ENCODE data around the gene ZBTB21. TPM values are rescaled to one million over a fixed set of nuclear protein-coding genes. Genes with fewer than 3 reads are reported as not detected.
"Not testable (repeated sequence)": the region's sequence is repeated elsewhere in the genome, so short reads cannot be mapped to it uniquely, and the experiment has no call there.

Gene ZBTB21
- total RNA-seq, 2 experiments from 2014 or later, result 18.0 to 18.4 TPM

DNA sequence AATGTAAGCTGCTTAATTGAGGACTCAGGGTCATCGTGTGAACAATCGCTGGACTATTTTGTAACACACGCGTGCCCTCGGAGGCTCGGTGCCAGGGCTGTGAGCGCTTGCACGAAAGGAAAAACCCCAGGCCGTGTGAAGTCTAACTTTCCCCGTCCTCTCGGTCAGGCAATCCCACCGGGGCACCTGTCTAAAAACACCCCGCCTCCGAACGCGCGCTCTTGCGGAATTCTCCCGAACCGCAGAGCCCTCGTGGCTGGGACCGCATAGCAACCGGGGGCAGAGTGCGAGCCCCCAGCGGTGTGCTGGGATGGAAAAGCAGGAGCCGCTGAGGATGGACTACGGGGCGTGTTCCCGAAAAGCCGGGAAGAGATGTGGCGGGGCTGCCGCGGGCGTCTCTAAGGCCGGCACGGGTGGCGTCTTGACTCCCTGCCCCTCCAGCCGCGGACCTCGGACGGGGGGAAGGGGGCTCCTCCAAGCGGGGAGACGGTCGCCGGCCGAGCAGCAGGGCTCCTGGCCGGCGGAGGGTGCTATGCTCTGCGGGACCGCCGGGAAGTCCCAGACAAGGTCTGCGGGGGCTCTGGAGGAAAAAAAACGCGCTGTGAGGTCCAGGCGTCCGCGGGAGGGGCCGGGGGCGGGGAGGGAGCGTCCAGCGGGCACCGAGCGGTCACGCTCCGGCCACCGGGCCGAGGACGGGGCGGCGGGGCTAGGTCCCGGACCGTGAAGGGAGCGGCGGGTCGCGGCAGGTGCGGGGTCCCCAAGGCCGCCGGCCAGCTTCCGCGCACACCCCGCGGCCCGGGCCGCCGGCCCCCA lies 936 bp downstream of the ZBTB21 start:
- Mint-ChIP-seq H3K4me1 (peaks cover 22% of the 10 kb centered on the region), H3K9me3 (no peaks in the 10 kb centered on the region), H3K4me3 (peak overlapping the region; percentile 88), H3K27me3 (peaks cover 34% of the 10 kb centered on the region), H3K27ac (peak overlapping the region; percentile 56), H3K36me3 (ENCODE audit: low read depth) (peaks cover 25% of the 10 kb centered on the region)
- DNase-seq, result peak; percentile 40
- ChIA-PET POLR2A (interaction anchor here (0.9 to 2.8 kb wide), 8 partner anchors 37 to 225 kb away, joined by 3 to 28 read pairs (median 4); partner anchors contain the start of gene PRDM15), CTCF (interaction anchor here (0.8 to 1.0 kb wide), 3 partner anchors 100 to 229 kb away, joined by 4 to 6 read pairs (median 4); no protein-coding TSS in a partner anchor)

DNA sequence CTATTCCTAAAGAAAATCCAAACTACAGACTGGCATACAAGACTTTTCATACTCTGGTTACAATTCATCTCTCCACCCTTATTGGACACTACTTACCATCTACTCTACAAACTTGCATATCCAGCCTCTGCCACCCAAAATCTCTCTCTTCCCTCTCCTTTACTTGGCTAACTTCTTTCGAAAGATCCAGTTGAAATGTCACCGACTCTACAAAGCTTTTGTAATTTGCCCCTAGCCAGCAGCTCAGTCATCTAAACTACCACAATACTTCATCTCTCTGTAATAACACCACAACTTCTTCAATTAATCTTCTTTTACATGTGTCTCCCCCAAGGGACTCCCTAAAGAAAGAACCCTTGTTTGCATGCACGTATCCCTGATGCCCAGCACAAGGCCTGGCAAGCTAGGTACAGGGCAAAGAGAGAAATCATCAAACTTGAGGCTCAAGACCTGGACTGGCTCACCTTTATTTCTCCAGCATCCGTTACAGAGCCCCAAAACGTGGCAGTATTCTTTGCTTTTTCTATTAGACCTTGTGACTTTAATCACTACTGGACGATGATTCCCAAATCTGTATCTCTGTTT lies 2.7 kb downstream of the ZBTB21 start:
- H3K27me3 Mint-ChIP-seq, result peaks cover 19% of the 10 kb centered on the region
- peaks cover 26% of the 10 kb centered on the region for H3K36me3 Mint-ChIP-seq (ENCODE audit: low read depth)
- ChIA-PET POLR2A (interaction anchor here (0.9 to 2.8 kb wide), 2 partner anchors 57 to 128 kb away, joined by 3 to 12 read pairs; partner anchors contain the start of gene PRDM15), CTCF (interaction anchor here (0.6 kb wide), 1 partner anchor 9 kb away, joined by 3 read pairs; no protein-coding TSS in a partner anchor)
- no peak overlapping the region for H3K27ac Mint-ChIP-seq
- peaks cover 32% of the 10 kb centered on the region for H3K4me1 Mint-ChIP-seq
- H3K9me3 Mint-ChIP-seq, result no peaks in the 10 kb centered on the region
- no peak for DNase-seq
- H3K4me3 Mint-ChIP-seq, result no peak overlapping the region

DNA sequence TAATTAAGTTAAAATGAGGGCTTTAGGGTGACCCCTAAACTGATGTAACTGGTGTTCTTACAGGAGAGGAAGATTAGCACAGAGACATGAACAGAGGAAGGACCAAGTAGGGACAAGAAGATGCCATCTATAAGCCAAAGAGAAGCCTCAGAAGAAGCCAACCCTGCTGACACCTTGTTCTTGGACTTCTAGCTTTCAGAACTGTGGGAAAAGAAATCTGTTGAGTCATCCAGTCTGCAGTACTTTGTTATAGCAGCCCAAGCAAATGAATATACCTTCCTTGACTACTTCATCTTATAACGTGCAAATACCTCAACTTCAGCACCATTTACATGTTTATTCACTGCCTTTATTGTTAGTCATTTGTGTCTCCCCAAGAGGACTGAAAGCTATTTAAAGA lies 3.4 kb downstream of the ZBTB21 start:
- Mint-ChIP-seq H3K9me3 (no peaks in the 10 kb centered on the region), H3K4me3 (no peak overlapping the region), H3K4me1 (peaks cover 37% of the 10 kb centered on the region), H3K27ac (no peak overlapping the region), H3K36me3 (ENCODE audit: low read depth) (peaks cover 29% of the 10 kb centered on the region), H3K27me3 (peaks cover 12% of the 10 kb centered on the region)
- DNase-seq, result no peak
- CTCF ChIA-PET, result interaction anchor here (0.6 to 2.5 kb wide), 2 partner anchors 10 to 101 kb away, joined by 3 to 8 read pairs; no protein-coding TSS in a partner anchor
- POLR2A ChIA-PET, result interaction anchor here (0.9 kb wide), 1 partner anchor 58 kb away, joined by 3 read pairs; no protein-coding TSS in a partner anchor

DNA sequence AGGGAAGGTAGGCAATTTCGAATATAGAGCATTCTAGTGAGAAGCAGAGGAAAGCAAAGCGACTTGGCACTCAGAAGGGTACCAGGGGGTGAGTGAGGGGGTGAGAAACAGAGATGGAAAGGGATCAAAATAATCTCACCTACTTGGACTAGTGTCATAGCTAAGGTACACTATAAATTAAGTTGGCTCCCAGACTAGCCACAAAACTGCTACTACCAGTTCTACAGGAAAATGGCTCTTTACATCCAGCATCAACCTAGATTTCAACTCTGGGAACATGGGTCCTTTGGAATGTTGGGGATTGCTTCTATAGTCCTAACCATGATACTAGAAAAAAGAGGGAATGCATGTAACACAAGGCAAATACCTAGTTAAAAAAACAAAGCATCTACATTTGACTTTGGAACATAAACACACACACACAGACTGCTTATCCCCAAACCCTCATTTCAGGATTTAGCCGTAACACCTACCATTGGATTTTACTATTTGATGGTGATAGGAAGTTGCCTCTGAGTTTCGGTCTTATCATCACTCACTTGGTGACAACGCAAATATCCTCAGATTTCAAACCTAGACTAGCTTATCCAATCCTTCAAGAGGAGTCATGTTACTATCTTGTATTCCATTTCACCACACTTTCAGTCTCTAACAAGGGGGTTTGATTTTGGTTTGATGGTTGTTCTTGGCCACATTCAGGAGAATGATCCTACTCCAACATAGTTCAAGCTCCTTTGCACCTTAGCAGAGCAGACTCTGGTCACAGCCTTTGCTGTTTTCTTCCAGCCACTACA lies 5.6 kb downstream of the ZBTB21 start:
- Mint-ChIP-seq H3K27me3 (peaks cover 10% of the 10 kb centered on the region), H3K9me3 (no peaks in the 10 kb centered on the region), H3K4me3 (no peak overlapping the region), H3K27ac (no peak overlapping the region), H3K36me3 (ENCODE audit: low read depth) (peaks cover 42% of the 10 kb centered on the region), H3K4me1 (peaks cover 42% of the 10 kb centered on the region)
- POLR2A ChIA-PET, result interaction anchor here (1.5 to 1.6 kb wide), 2 partner anchors 77 to 78 kb away, joined by 3 to 5 read pairs; no protein-coding TSS in a partner anchor
- CTCF ChIA-PET, result interaction anchor here (0.7 to 2.5 kb wide), 4 partner anchors 103 to 305 kb away, joined by 3 to 8 read pairs (median 4); no protein-coding TSS in a partner anchor
- no peak for DNase-seq

DNA sequence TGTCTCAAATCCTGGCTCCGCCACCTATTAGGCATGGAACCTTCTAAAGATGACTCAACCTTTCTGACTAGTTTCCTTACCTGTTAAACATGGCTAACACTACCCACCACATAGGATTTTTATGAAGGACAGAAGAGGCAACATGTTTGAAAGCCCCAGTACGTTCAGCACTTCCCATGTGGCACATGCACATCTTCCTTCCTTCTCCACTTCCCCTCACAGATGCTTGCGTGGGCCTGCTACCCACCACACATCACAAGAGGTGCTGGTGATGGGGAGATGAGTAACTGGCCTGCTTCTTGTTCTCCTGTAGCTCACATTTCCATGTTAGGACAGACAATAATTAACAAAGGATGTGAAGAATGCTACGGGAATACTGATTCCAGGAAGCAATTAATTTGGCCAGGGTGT lies 7.1 kb downstream of the ZBTB21 start:
- ChIA-PET CTCF (interaction anchor here (1.0 to 1.3 kb wide), 2 partner anchors 105 to 187 kb away, joined by 3 read pairs; no protein-coding TSS in a partner anchor), POLR2A (interaction anchor here (1.0 to 2.9 kb wide), 4 partner anchors 9 to 123 kb away, joined by 3 to 11 read pairs (median 8); partner anchors contain the start of gene PRDM15)
- Mint-ChIP-seq H3K9me3 (peaks cover 3% of the 10 kb centered on the region), H3K4me1 (peaks cover 37% of the 10 kb centered on the region), H3K27me3 (peaks cover 12% of the 10 kb centered on the region), H3K27ac (no peak overlapping the region), H3K4me3 (no peak overlapping the region), H3K36me3 (ENCODE audit: low read depth) (peaks cover 52% of the 10 kb centered on the region)
- no peak for DNase-seq

DNA sequence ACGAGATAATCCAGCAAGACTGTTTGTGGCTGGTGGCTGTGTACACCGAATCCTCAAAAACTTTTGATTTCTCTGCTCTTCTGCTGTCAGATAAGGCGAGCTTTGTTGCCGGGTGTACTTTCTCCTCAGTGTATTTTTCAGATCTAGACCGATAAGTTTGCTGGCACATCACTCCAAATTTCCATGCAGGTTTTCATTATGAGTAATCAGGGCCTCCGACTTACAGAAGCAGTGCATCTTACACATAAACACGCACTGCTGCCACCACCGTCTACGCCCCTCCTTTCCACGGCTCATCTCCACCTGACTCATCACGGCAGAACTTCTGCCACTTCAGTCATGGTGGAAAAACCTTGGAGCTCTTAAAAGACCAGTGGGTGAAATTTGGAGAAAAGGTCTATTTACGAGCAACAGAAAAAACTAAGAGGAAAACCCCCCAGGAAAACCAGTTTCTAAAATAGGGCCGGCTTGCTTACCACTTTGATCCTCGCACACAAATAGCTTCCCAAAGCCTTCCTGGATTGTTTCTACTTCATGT lies 7.7 kb downstream of the ZBTB21 start:
- peaks cover 32% of the 10 kb centered on the region for H3K4me1 Mint-ChIP-seq
- peaks cover 12% of the 10 kb centered on the region for H3K27me3 Mint-ChIP-seq
- peak; percentile 73 for DNase-seq
- H3K27ac Mint-ChIP-seq, result peak overlapping the region; percentile 8
- ChIA-PET POLR2A (interaction anchor here (1.0 to 2.9 kb wide), 4 partner anchors 9 to 123 kb away, joined by 3 to 11 read pairs (median 8); partner anchors contain the start of gene PRDM15), CTCF (interaction anchor here (1.0 to 1.3 kb wide), 2 partner anchors 105 to 186 kb away, joined by 3 read pairs; no protein-coding TSS in a partner anchor)
- peaks cover 51% of the 10 kb centered on the region for H3K36me3 Mint-ChIP-seq (ENCODE audit: low read depth)
- H3K4me3 Mint-ChIP-seq, result no peak overlapping the region
- H3K9me3 Mint-ChIP-seq, result peaks cover 3% of the 10 kb centered on the region

- H3K4me3 Mint-ChIP-seq, result no peak overlapping the region
- peaks cover 28% of the 10 kb centered on the region for H3K4me1 Mint-ChIP-seq
- peaks cover 49% of the 10 kb centered on the region for H3K36me3 Mint-ChIP-seq (ENCODE audit: low read depth)
- no peak overlapping the region for H3K27ac Mint-ChIP-seq
- CTCF ChIA-PET, result interaction anchor here (1.3 kb wide), 1 partner anchor 106 kb away, joined by 3 read pairs; no protein-coding TSS in a partner anchor
- H3K9me3 Mint-ChIP-seq, result peaks cover 3% of the 10 kb centered on the region
- H3K27me3 Mint-ChIP-seq, result peaks cover 12% of the 10 kb centered on the region
- POLR2A ChIA-PET, result interaction anchor here (1.4 to 2.9 kb wide), 3 partner anchors 10 to 122 kb away, joined by 4 to 11 read pairs (median 11); partner anchors contain the start of gene PRDM15
- DNase-seq, result no peak
Measured at GRCh38 chr21:42001781-42002180, 8.4 kb downstream of the ZBTB21 start.

DNA sequence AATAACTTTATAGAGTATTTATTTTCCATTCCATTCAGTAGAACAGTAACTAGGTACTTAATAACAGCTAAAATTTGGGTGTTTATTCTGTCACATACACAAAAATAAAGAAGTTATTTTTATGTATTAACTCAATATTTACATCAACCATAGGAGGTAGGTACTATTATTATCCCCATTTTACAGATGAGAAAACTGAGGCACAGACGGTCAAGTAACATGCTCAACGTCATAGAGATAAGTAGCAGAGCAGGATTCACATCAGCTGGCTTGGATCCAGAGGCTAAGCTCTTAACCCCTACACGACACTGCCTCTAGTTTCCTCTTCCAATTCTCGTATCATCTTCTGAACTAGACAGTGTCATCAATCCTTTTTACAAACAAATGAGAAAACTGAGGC lies 9.3 kb downstream of the ZBTB21 start:
- CTCF ChIA-PET, result interaction anchor here (0.8 kb wide), 1 partner anchor 107 kb away, joined by 3 read pairs; no protein-coding TSS in a partner anchor
- H3K9me3 Mint-ChIP-seq, result peaks cover 9% of the 10 kb centered on the region
- POLR2A ChIA-PET, result interaction anchor here (2.9 kb wide), 1 partner anchor 75 kb away, joined by 11 read pairs; no protein-coding TSS in a partner anchor
- H3K4me1 Mint-ChIP-seq, result peaks cover 26% of the 10 kb centered on the region
- H3K4me3 Mint-ChIP-seq, result no peak overlapping the region
- no peak for DNase-seq
- H3K36me3 Mint-ChIP-seq (ENCODE audit: low read depth), result peaks cover 53% of the 10 kb centered on the region
- H3K27me3 Mint-ChIP-seq, result peaks cover 12% of the 10 kb centered on the region
- H3K27ac Mint-ChIP-seq, result no peak overlapping the region

GRCh38 chr21:41997657-41998056 lies 12.5 kb downstream of the ZBTB21 start:
- CTCF ChIA-PET, result no interaction called here
- DNase-seq, result no peak
- Mint-ChIP-seq H3K36me3 (ENCODE audit: low read depth) (peaks cover 77% of the 10 kb centered on the region), H3K27me3 (peaks cover 5% of the 10 kb centered on the region), H3K9me3 (peaks cover 18% of the 10 kb centered on the region), H3K4me1 (peaks cover 14% of the 10 kb centered on the region), H3K27ac (no peak overlapping the region), H3K4me3 (no peak overlapping the region)
- POLR2A ChIA-PET, result no interaction called here

GRCh38 chr21:41995577-41995976 lies 14.6 kb downstream of the ZBTB21 start:
- DNase-seq, result no peak
- H3K27ac Mint-ChIP-seq, result no peak overlapping the region
- POLR2A ChIA-PET, result no interaction called here
- H3K9me3 Mint-ChIP-seq, result peaks cover 18% of the 10 kb centered on the region
- CTCF ChIA-PET, result no interaction called here
- H3K36me3 Mint-ChIP-seq (ENCODE audit: low read depth), result peaks cover 77% of the 10 kb centered on the region
- H3K4me3 Mint-ChIP-seq, result no peak overlapping the region
- peaks cover 5% of the 10 kb centered on the region for H3K27me3 Mint-ChIP-seq
- no peaks in the 10 kb centered on the region for H3K4me1 Mint-ChIP-seq

DNA sequence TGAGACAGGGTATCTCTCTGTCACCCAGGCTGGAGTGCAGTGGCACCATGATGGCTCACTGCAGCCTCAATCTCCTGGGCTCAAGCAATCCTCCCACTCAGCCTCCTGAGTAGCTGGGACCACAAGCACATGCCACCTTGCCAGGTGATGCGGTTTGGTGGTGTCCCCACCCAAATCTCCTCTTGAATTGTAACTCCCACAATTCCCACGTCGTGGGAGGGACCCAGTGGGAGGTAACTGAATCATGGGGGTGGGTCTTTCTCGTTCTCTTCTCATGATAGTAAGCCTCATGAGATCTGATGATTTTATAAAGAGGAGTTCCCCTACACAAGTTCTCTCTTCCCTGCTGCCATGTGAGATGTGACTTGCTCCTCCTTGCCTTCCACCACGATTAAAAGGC lies 15.5 kb downstream of the ZBTB21 start:
- POLR2A ChIA-PET, H3K4me3 Mint-ChIP-seq, H3K27me3 Mint-ChIP-seq, CTCF ChIA-PET, H3K27ac Mint-ChIP-seq, DNase-seq, H3K4me1 Mint-ChIP-seq: not testable (repeated sequence)
- Mint-ChIP-seq H3K9me3 (peaks cover 18% of the 10 kb centered on the region), H3K36me3 (ENCODE audit: low read depth) (peaks cover 69% of the 10 kb centered on the region)

DNA sequence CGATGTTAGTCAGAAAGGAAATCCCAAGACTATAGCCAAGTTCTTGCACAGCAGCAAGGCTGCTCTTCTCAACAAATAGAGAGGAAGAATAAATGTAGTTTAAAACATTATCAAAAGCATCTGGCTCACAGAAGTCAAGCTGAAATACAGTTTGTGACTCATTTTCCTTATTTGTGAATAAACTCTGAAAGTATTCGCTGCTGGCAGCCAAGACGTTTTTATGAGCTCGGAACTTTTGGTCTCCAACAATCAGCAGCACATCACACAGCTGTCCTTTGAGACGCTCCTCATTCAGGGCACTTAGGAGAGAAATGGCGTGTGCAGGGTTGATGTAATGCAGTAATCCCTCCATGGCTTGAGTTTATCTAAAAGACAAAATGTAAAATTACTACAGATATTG lies 16.4 kb downstream of the ZBTB21 start:
- Mint-ChIP-seq H3K9me3 (peaks cover 18% of the 10 kb centered on the region), H3K4me1 (no peaks in the 10 kb centered on the region), H3K27me3 (no peaks in the 10 kb centered on the region), H3K27ac (no peak overlapping the region), H3K36me3 (ENCODE audit: low read depth) (peaks cover 62% of the 10 kb centered on the region), H3K4me3 (no peak overlapping the region)
- POLR2A ChIA-PET, result interaction anchor here (1.5 kb wide), 1 partner anchor 9 kb away, joined by 3 read pairs; no protein-coding TSS in a partner anchor
- CTCF ChIA-PET, result interaction anchor here (1.0 to 1.6 kb wide), 2 partner anchors 114 to 177 kb away, joined by 3 to 4 read pairs; no protein-coding TSS in a partner anchor
- no peak for DNase-seq
